Panc1 (cell line): ENCODE data around the gene KANSL1L. TPM values are rescaled to one million over a fixed set of nuclear protein-coding genes. Genes with fewer than 3 reads are reported as not detected.

Experiments used
- ATAC-seq: fragments of 200-7000 bp; cut with Tn5 transposase; 2 replicates; pipeline ENCODE4 v1.9.1; 2020; ENCODE audit warnings: mild to moderate bottlenecking, moderate library complexity
- BruUV-seq: library from RNA; stranded (reverse); fragments of 400-500 nt; replicated peaks from 2 replicates; lab custom pipeline; 2021; lab: Mats Ljungman, UMichigan
- CTCF ChIA-PET: fragments of 300-600 bp; sonication (Branson Sonifier 250); formaldehyde crosslinking; loops from one replicate; lab custom pipeline; 2022; ENCODE audit warnings: antibody characterized with exemption; lab: Charles Lee
- POLR2A ChIA-PET: fragments of 300-600 bp; sonication (Branson Sonifier 250); formaldehyde crosslinking; loops from one replicate; lab custom pipeline; 2022; ENCODE audit warnings: antibody characterized with exemption; lab: Charles Lee
- DNase-seq: peaks from one replicate; pipeline ENCODE4 v3.0.0-alpha.2; 2010; ENCODE audit warnings: low read depth, low spot score
- H3K27ac ChIP-seq: 2 replicates; pipeline ENCODE4 v1.5.1; 2011; ENCODE audit warnings: mild to moderate bottlenecking, low read length, inconsistent platforms
- H3K27me3 ChIP-seq: fragments of 200-500 bp; sonication (Bioruptor generic); 2 replicates; pipeline ENCODE4 v1.6.0; 2014; ENCODE audit warnings: low read length, inconsistent platforms; ENCODE audit not compliant: control insufficient read depth, insufficient read depth
- H3K36me3 ChIP-seq: fragments of 200-500 bp; sonication (Bioruptor generic); 2 replicates; pipeline ENCODE4 v1.5.1; 2014; ENCODE audit warnings: inconsistent platforms, mild to moderate bottlenecking, low read length, moderate library complexity; ENCODE audit not compliant: control insufficient read depth, insufficient read depth
- H3K4me1 ChIP-seq: 2 replicates; pipeline ENCODE4 v1.5.1; 2011; ENCODE audit warnings: inconsistent platforms, mild to moderate bottlenecking, low read length, moderate library complexity; ENCODE audit not compliant: control insufficient read depth, insufficient read depth
- H3K4me3 ChIP-seq, 2 experiments: 2 replicates each; pipeline ENCODE4 v1.5.1; 2011 to 2012; ENCODE audit warnings: low read depth in 2 of 2, low read length in 2 of 2, mild to moderate bottlenecking in 2 of 2, inconsistent platforms in 1 of 2, moderate library complexity in 1 of 2
- H3K9me3 ChIP-seq: fragments of 200-500 bp; sonication (Bioruptor generic); 2 replicates; pipeline ENCODE4 v1.5.1; 2014; ENCODE audit warnings: low read depth, mild to moderate bottlenecking, inconsistent platforms, low read length, moderate library complexity; ENCODE audit not compliant: control insufficient read depth, insufficient read depth
- POLR2AphosphoS5 ChIP-seq: IDR thresholded peaks from 2 replicates; pipeline ENCODE4 v1.6.1; 2012; ENCODE audit warnings: mild to moderate bottlenecking, low read depth, low read length, moderate library complexity
- SIN3A ChIP-seq: IDR thresholded peaks from 2 replicates; pipeline ENCODE4 v1.6.1; 2012; ENCODE audit warnings: low read depth, mild to moderate bottlenecking, low read length, moderate library complexity, borderline replicate concordance; ENCODE audit not compliant: insufficient read depth
- TCF7L2 ChIP-seq: IDR thresholded peaks from 2 replicates; pipeline ENCODE4 v1.6.1; 2011; ENCODE audit warnings: mild to moderate bottlenecking, low read depth, low read length, inconsistent platforms
- in situ Hi-C: cut with HindIII; loops from 2 replicates; pipeline ENCODE4 v1.10.0; 2016; ENCODE audit warnings: low sequenced_read_pairs, low pct_unique_long_range_greater_than_20kb
- intact Hi-C: fragments of 100-400 bp; cut with micrococcal nuclease; formaldehyde crosslinking; loops from one replicate; pipeline ENCODE4 v1.10.0; 2022; ENCODE audit not compliant: unreplicated experiment
- total RNA-seq: library from RNA; stranded (reverse); gene quantifications from one replicate; pipeline ENCODE4 v1.2.1, GENCODE V29; 2021; ENCODE audit not compliant: unreplicated experiment
- TF ChIP-seq, protein P1 (sequence below): fragments of 450-650 bp; IDR thresholded peaks from 2 replicates; pipeline ENCODE4 v1.5.1; 2017; ENCODE audit warnings: mild to moderate bottlenecking
- TF ChIP-seq, protein P2 (sequence below), 2 experiments: IDR thresholded peaks; 2 replicates each; pipeline ENCODE4 v1.6.1; 2011 to 2012; ENCODE audit warnings: low read depth in 2 of 2, control low read depth in 1 of 2, low read length in 1 of 2, mild to moderate bottlenecking in 1 of 2, moderate library complexity in 1 of 2; ENCODE audit not compliant: insufficient read depth in 1 of 2

The KANSL1L gene
- total RNA-seq, 1 experiment from 2014 or later = 10.5 TPM

- ChIA-PET POLR2A (no interaction called here), CTCF (no interaction called here)
- BruUV-seq = no TSS peak
- intact Hi-C loops = no loop called here
- H3K27me3 ChIP-seq = no peaks in the 10 kb centered on the region
- in situ Hi-C loops = no loop called here
- TF ChIP-seq, protein P1, sequence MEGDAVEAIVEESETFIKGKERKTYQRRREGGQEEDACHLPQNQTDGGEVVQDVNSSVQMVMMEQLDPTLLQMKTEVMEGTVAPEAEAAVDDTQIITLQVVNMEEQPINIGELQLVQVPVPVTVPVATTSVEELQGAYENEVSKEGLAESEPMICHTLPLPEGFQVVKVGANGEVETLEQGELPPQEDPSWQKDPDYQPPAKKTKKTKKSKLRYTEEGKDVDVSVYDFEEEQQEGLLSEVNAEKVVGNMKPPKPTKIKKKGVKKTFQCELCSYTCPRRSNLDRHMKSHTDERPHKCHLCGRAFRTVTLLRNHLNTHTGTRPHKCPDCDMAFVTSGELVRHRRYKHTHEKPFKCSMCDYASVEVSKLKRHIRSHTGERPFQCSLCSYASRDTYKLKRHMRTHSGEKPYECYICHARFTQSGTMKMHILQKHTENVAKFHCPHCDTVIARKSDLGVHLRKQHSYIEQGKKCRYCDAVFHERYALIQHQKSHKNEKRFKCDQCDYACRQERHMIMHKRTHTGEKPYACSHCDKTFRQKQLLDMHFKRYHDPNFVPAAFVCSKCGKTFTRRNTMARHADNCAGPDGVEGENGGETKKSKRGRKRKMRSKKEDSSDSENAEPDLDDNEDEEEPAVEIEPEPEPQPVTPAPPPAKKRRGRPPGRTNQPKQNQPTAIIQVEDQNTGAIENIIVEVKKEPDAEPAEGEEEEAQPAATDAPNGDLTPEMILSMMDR = no peak
- no peak for TF ChIP-seq SIN3A
- TF ChIP-seq, protein P2, sequence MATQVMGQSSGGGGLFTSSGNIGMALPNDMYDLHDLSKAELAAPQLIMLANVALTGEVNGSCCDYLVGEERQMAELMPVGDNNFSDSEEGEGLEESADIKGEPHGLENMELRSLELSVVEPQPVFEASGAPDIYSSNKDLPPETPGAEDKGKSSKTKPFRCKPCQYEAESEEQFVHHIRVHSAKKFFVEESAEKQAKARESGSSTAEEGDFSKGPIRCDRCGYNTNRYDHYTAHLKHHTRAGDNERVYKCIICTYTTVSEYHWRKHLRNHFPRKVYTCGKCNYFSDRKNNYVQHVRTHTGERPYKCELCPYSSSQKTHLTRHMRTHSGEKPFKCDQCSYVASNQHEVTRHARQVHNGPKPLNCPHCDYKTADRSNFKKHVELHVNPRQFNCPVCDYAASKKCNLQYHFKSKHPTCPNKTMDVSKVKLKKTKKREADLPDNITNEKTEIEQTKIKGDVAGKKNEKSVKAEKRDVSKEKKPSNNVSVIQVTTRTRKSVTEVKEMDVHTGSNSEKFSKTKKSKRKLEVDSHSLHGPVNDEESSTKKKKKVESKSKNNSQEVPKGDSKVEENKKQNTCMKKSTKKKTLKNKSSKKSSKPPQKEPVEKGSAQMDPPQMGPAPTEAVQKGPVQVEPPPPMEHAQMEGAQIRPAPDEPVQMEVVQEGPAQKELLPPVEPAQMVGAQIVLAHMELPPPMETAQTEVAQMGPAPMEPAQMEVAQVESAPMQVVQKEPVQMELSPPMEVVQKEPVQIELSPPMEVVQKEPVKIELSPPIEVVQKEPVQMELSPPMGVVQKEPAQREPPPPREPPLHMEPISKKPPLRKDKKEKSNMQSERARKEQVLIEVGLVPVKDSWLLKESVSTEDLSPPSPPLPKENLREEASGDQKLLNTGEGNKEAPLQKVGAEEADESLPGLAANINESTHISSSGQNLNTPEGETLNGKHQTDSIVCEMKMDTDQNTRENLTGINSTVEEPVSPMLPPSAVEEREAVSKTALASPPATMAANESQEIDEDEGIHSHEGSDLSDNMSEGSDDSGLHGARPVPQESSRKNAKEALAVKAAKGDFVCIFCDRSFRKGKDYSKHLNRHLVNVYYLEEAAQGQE (IDR thresholded peaks at IDR 0.05; ENCODE audit: insufficient read depth in 1 of 2, low read depth in 2 of 2, low read length in 1 of 2) = no peak
- TF ChIP-seq TCF7L2 = no peak
- no peak for TF ChIP-seq POLR2AphosphoS5
- no peak overlapping the region for H3K4me3 ChIP-seq
- no peak overlapping the region for H3K27ac ChIP-seq
- no peak for ATAC-seq
- peaks cover 3% of the 10 kb centered on the region; the same call in 1 of the 2 replicates for H3K4me1 ChIP-seq
- DNase-seq = no peak
- H3K9me3 ChIP-seq = no peaks in the 10 kb centered on the region
- peaks cover 20% of the 10 kb centered on the region for H3K36me3 ChIP-seq
Observed at GRCh38 chr2:210009896-210010295, 161.3 kb downstream of the KANSL1L start.

GRCh38 chr2:210009126-210009525 lies 162.1 kb downstream of the KANSL1L start:
- CTCF ChIA-PET = no interaction called here
- no peaks in the 10 kb centered on the region for H3K27me3 ChIP-seq
- intact Hi-C loops = no loop called here
- ATAC-seq (no peak), DNase-seq (no peak)
- no TSS peak for BruUV-seq
- TF ChIP-seq SIN3A (no peak), TCF7L2 (no peak), POLR2AphosphoS5 (no peak)
- TF ChIP-seq, protein P2 (IDR thresholded peaks at IDR 0.05; ENCODE audit: insufficient read depth in 1 of 2, low read depth in 2 of 2, low read length in 1 of 2) = no peak
- TF ChIP-seq, protein P1 = no peak
- no peak overlapping the region for H3K4me3 ChIP-seq
- in situ Hi-C loops = no loop called here
- POLR2A ChIA-PET = no interaction called here
- no peak overlapping the region for H3K27ac ChIP-seq
- H3K36me3 ChIP-seq = peaks cover 15% of the 10 kb centered on the region
- peaks cover 11% of the 10 kb centered on the region; the same call in 1 of the 2 replicates for H3K4me1 ChIP-seq
- no peaks in the 10 kb centered on the region for H3K9me3 ChIP-seq
